HepG2 (cell line): Measurements from ENCODE around the gene HOXA6. TPM values are rescaled to one million over a fixed set of nuclear protein-coding genes. Genes with fewer than 3 reads are reported as not detected.

ENCODE experiments used
- AGO2 ChIP-seq: fragments of 200-400 bp; formaldehyde crosslinking; optimal IDR thresholded peaks from 2 replicates; pipeline ENCODE3; 2017; ENCODE audit warnings: mild to moderate bottlenecking, low read depth, low read length, moderate library complexity
- ATAD3A ChIP-seq: sonication (generic); formaldehyde crosslinking; IDR thresholded peaks from 2 replicates; pipeline ENCODE4 v1.4.0; 2020; ENCODE audit warnings: missing genetic modification reagents
- BRF2 ChIP-seq: sonication (generic); formaldehyde crosslinking; IDR thresholded peaks from 2 replicates; pipeline ENCODE4 v1.8.1; 2022; ENCODE audit warnings: mild to moderate bottlenecking, missing genetic modification reagents
- DRAP1 ChIP-seq: IDR thresholded peaks from 2 replicates; pipeline ENCODE4 v1.6.1; 2016; ENCODE audit warnings: missing genetic modification reagents, missing compliant biosample characterization
- DZIP1 ChIP-seq: sonication (generic); formaldehyde crosslinking; IDR thresholded peaks from 2 replicates; pipeline ENCODE4 v1.5.0; 2020; ENCODE audit warnings: mild to moderate bottlenecking, missing genetic modification reagents
- HMG20B ChIP-seq: conservative IDR thresholded peaks from 2 replicates; pipeline ENCODE4 v1.6.1; 2016; ENCODE audit warnings: missing genetic modification reagents, missing compliant biosample characterization
- KAT7 ChIP-seq: IDR thresholded peaks from 2 replicates; pipeline ENCODE4 v1.6.1; 2018; ENCODE audit warnings: borderline replicate concordance, missing compliant biosample characterization
- MEF2D ChIP-seq: sonication (generic); formaldehyde crosslinking; IDR thresholded peaks from 2 replicates; pipeline ENCODE4 v1.5.1; 2020; ENCODE audit warnings: mild to moderate bottlenecking, missing genetic modification reagents
- MTF1 ChIP-seq: sonication (generic); formaldehyde crosslinking; IDR thresholded peaks from 2 replicates; pipeline ENCODE4 v1.5.0; 2020; ENCODE audit warnings: missing genetic modification reagents
- PCBP2 ChIP-seq: fragments of 200-400 bp; formaldehyde crosslinking; optimal IDR thresholded peaks from 2 replicates; pipeline ENCODE3; 2018; ENCODE audit warnings: low read length, low read depth; ENCODE audit not compliant: poor library complexity, severe bottlenecking
- POGZ ChIP-seq: sonication (generic); formaldehyde crosslinking; IDR thresholded peaks from 2 replicates; pipeline ENCODE4 v1.4.0; 2020; ENCODE audit warnings: mild to moderate bottlenecking, missing genetic modification reagents
- SAFB2 ChIP-seq: sonication (generic); formaldehyde crosslinking; IDR thresholded peaks from 2 replicates; pipeline ENCODE4 v1.5.1; 2020; ENCODE audit warnings: missing genetic modification reagents, low read depth, mild to moderate bottlenecking, borderline replicate concordance
- YY1 ChIP-seq: IDR thresholded peaks from 2 replicates; pipeline ENCODE4 v1.6.1; 2011; ENCODE audit warnings: low read length, low read depth, moderate library complexity, mild to moderate bottlenecking; ENCODE audit not compliant: insufficient read depth, insufficient replicate concordance
- ZBTB49 ChIP-seq: sonication (generic); formaldehyde crosslinking; IDR thresholded peaks from 2 replicates; pipeline ENCODE4 v1.4.0; 2020; ENCODE audit warnings: missing genetic modification reagents, borderline replicate concordance
- ZBTB8A ChIP-seq: sonication (generic); formaldehyde crosslinking; IDR thresholded peaks from 2 replicates; pipeline ENCODE4 v1.4.0; 2020; ENCODE audit warnings: mild to moderate bottlenecking, low read depth, missing genetic modification reagents, borderline replicate concordance
- ZNF34 ChIP-seq: sonication (generic); formaldehyde crosslinking; IDR thresholded peaks from 2 replicates; pipeline ENCODE4 v1.4.0; 2020; ENCODE audit warnings: mild to moderate bottlenecking, missing genetic modification reagents, borderline replicate concordance
- ZNF446 ChIP-seq: sonication (generic); formaldehyde crosslinking; IDR thresholded peaks from 2 replicates; pipeline ENCODE4 v1.5.0; 2020; ENCODE audit warnings: mild to moderate bottlenecking, missing genetic modification reagents
- ZNF563 ChIP-seq: sonication (generic); formaldehyde crosslinking; IDR thresholded peaks from 2 replicates; pipeline ENCODE4 v1.8.0; 2022; ENCODE audit warnings: mild to moderate bottlenecking, moderate library complexity, missing genetic modification reagents
- ZNF569 ChIP-seq: sonication (generic); formaldehyde crosslinking; IDR thresholded peaks from 2 replicates; pipeline ENCODE4 v1.5.0; 2020; ENCODE audit warnings: mild to moderate bottlenecking, missing genetic modification reagents, moderate library complexity, borderline replicate concordance
- ZNF703 ChIP-seq: sonication (generic); formaldehyde crosslinking; IDR thresholded peaks from 2 replicates; pipeline ENCODE4 v1.5.1; 2020; ENCODE audit warnings: missing genetic modification reagents, mild to moderate bottlenecking, moderate library complexity, borderline replicate concordance
- ZNF724P ChIP-seq: sonication (generic); formaldehyde crosslinking; IDR thresholded peaks from 2 replicates; pipeline ENCODE4 v1.8.0; 2022; ENCODE audit warnings: missing genetic modification reagents, borderline replicate concordance
- ZNF792 ChIP-seq: IDR thresholded peaks from 2 replicates; pipeline ENCODE4 v1.6.1; 2016
- ZNF816 ChIP-seq: sonication (generic); formaldehyde crosslinking; IDR thresholded peaks from 2 replicates; pipeline ENCODE4 v1.8.0; 2022; ENCODE audit warnings: missing genetic modification reagents, mild to moderate bottlenecking, borderline replicate concordance
- polyA plus RNA-seq, 8 experiments: library from polyadenylated mRNA; depleted of rRNA in 3 of 8; stranded (reverse) in 7 of 8; unstranded in 1 of 8; fragments of >200 nt; fragmentation: Illumina TruSeq in 4 of 8; extraction: Trizol in 4 of 8; gene quantifications; 2 replicates each; pipeline versions ENCODE4 v1.2.1 to v1.2.3, GENCODE V29; 2011 to 2016; ENCODE audit warnings: low read depth in 4 of 8, missing spikeins in 1 of 8, mixed read lengths in 1 of 8; ENCODE audit not compliant: insufficient read depth in 1 of 8
- total RNA-seq, 5 experiments: library from RNA; depleted of rRNA; stranded (reverse); fragments of >200 nt; fragmentation: Illumina TruSeq; extraction: Trizol; gene quantifications; 2 replicates each; pipeline ENCODE4 v1.2.3, GENCODE V29; 2016; ENCODE audit warnings: low read depth in 1 of 5

HOXA6 gene
- total and polyA plus RNA-seq, 2 of the 13 experiments (the other 11 are each of a cell fraction or from before 2014, with no cell fraction given): 1.3 to 1.5 TPM

- TF ChIP-seq KAT7 (no peak), ZNF34 (no peak), ZBTB8A (CRISPR knock-in tag) (no peak), BRF2 (CRISPR knock-in tag) (no peak), ZNF563 (no peak), DZIP1 (CRISPR knock-in tag) (no peak), MTF1 (CRISPR knock-in tag) (no peak), ZBTB49 (CRISPR knock-in tag) (no peak), POGZ (CRISPR knock-in tag) (peak; percentile 82), DRAP1 (CRISPR knock-in tag) (peak; percentile 56), AGO2 (peak; percentile 72), ZNF792 (CRISPR knock-in tag) (no peak), ATAD3A (CRISPR knock-in tag) (no peak), YY1 (peak; percentile 42), ZNF724P (no peak), HMG20B (no peak), ZNF703 (CRISPR knock-in tag) (no peak), ZNF816 (CRISPR knock-in tag) (no peak), MEF2D (no peak), ZNF569 (CRISPR knock-in tag) (no peak), SAFB2 (CRISPR knock-in tag) (no peak; the same call in 1 of the 2 replicates), ZNF446 (CRISPR knock-in tag) (no peak; the same call in 1 of the 2 replicates), PCBP2 (no peak)
Measured at GRCh38 chr7:27143023-27143949, 4.3 kb downstream of the HOXA6 start, which contains the start of gene HOXA5 (continued).
